ENCODE measurements around the gene RTRAF. TPM values are rescaled to one million over a fixed set of nuclear protein-coding genes. Genes with fewer than 3 reads are reported as not detected.

The RTRAF gene
- total and polyA plus RNA-seq, 3 donors from 2014 or later, result 157 to 439 (median 170) TPM

- no peak for TF ChIP-seq CTCF (IDR thresholded peaks at IDR 0.05)
- no peak for TF ChIP-seq POLR2A (IDR thresholded peaks at IDR 0.05)
- intact Hi-C loops (cut with DNase I; ENCODE audit: low total_unique reads), result no loop called here
- Histone ChIP-seq H3K4me3 (no peak overlapping the region), H3K9me3 (no peaks in the 10 kb centered on the region), H3K27ac (no peak overlapping the region), H3K4me1 (peaks cover 17% of the 10 kb centered on the region), H3K36me3 (ENCODE audit: low read depth, missing control alignments) (no peaks in the 10 kb centered on the region), H3K27me3 (no peaks in the 10 kb centered on the region)
- DNase-seq, result no peak
- 80 to 87% methylated on average over 1 of the region's 1 CpG for WGBS, 2 donors
These were observed 18.3 kb downstream of the RTRAF start for GRCh38 chr14:52007637-52008036.

- peaks cover 17% of the 10 kb centered on the region for H3K4me1 ChIP-seq
- 96 to 98% methylated on average over 4 of the region's 4 CpGs for WGBS, 2 donors
- TF ChIP-seq POLR2A (IDR thresholded peaks at IDR 0.05), result no peak
- TF ChIP-seq CTCF (IDR thresholded peaks at IDR 0.05), result no peak
- intact Hi-C loops (cut with DNase I; ENCODE audit: low total_unique reads), result no loop called here
- no peak overlapping the region for H3K4me3 ChIP-seq
- H3K36me3 ChIP-seq (ENCODE audit: low read depth, missing control alignments), result no peaks in the 10 kb centered on the region
- DNase-seq, result no peak
- H3K27me3 ChIP-seq, result no peaks in the 10 kb centered on the region
- no peaks in the 10 kb centered on the region for H3K9me3 ChIP-seq
- H3K27ac ChIP-seq, result no peak overlapping the region
These were observed 18.8 kb downstream of the RTRAF start for GRCh38 chr14:52008136-52008535.

GRCh38 chr14:52010173-52010693 is 20.9 kb downstream of the RTRAF start:
- 79 to 82% methylated on average over 3 of the region's 3 CpGs for WGBS, 2 donors
- Histone ChIP-seq H3K4me1 (peaks cover 23% of the 10 kb centered on the region), H3K27me3 (no peaks in the 10 kb centered on the region), H3K4me3 (no peak overlapping the region), H3K36me3 (ENCODE audit: low read depth, missing control alignments) (no peaks in the 10 kb centered on the region), H3K9me3 (no peaks in the 10 kb centered on the region), H3K27ac (no peak overlapping the region)
- intact Hi-C loops (cut with DNase I; ENCODE audit: low total_unique reads), result no loop called here
- TF ChIP-seq POLR2A (IDR thresholded peaks at IDR 0.05), result no peak
- TF ChIP-seq CTCF (IDR thresholded peaks at IDR 0.05), result no peak
- DNase-seq, result no peak

- H3K36me3 ChIP-seq (ENCODE audit: low read depth, missing control alignments), result no peaks in the 10 kb centered on the region
- intact Hi-C loops (cut with DNase I; ENCODE audit: low total_unique reads), result no loop called here
These were observed 22.2 kb downstream of the RTRAF start for GRCh38 chr14:52011523-52011922.

More at GRCh38 chr14:52011523-52011922, 22.2 kb downstream of the RTRAF start:
- H3K27ac ChIP-seq, result no peak overlapping the region
- H3K4me3 ChIP-seq, result no peak overlapping the region
- peaks cover 23% of the 10 kb centered on the region for H3K4me1 ChIP-seq
- no peaks in the 10 kb centered on the region for H3K9me3 ChIP-seq
- TF ChIP-seq POLR2A (IDR thresholded peaks at IDR 0.05), result no peak
- TF ChIP-seq CTCF (IDR thresholded peaks at IDR 0.05), result no peak
- no peak for DNase-seq
- H3K27me3 ChIP-seq, result no peaks in the 10 kb centered on the region
- 92% methylated on average over 9 of the region's 9 CpGs for WGBS, 2 donors

Measured in testis (tissue), 3 donors.